ENCODE data around the gene HSPBAP1.
"Not testable (repeated sequence)": the region's sequence is repeated elsewhere in the genome, so short reads cannot be mapped to it uniquely, and the experiment has no call there.

HSPBAP1 gene

DNA sequence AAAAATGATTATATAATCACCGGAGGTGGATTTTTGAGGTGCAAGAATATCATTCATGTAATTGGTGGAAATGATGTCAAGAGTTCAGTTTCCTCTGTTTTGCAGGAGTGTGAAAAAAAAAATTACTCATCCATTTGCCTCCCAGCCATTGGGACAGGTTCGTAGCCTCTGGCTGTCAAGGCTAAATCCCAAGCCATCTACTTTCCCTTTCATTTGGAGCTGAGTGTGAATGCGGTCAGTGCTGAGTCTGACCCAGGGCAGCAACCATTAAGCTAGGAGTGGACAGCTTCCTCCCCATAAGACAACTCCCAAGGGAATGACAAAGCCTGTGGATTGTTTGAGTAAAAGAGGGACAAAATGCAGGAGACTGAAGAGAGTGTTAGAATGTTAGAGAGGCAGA, 79.4 kb downstream of the HSPBAP1 start:
- Mint-ChIP-seq H3K4me3 (no peak overlapping the region), H3K36me3 (ENCODE audit: low read depth) (peaks cover 99% of the 10 kb centered on the region), H3K4me1 (ENCODE audit: low read depth) (peaks cover 14% of the 10 kb centered on the region), H3K27ac (peak overlapping the region; percentile 16), H3K27me3 (no peaks in the 10 kb centered on the region), H3K9me3 (peaks cover 7% of the 10 kb centered on the region)
- intact Hi-C loops (cut with micrococcal nuclease), result no loop called here

DNA sequence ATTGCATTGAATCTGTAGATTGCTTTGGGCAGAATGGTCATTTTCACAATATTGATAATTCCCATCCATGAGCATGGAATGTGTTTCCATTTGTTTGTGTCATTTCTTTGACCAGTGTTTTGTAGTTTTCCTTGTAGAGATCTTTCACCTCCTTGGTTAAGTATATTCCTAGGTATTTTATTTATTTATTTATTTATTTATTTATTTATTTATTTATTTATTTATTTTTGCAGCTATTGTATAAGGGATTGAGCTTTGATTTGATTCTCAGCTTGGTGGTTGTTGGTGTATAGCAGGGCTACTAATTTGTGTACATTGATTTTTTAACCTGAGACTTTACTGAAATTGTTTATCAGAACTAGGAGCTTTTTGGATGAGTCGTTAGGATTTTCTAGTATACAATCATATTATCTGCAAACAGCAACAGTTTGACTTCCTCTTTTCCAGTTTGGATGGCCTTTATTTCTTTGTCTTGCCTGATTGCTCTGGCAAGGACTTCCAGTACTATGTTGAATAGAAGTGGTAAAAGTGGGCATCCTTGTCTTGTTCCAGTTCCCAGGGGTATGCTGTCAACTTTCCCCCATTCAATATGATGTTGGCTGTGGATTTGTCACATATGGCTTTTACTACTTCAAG, 82.9 kb downstream of the HSPBAP1 start:
- H3K9me3 Mint-ChIP-seq; H3K4me3 Mint-ChIP-seq; H3K27ac Mint-ChIP-seq; intact Hi-C loops (cut with micrococcal nuclease); H3K27me3 Mint-ChIP-seq; H3K4me1 Mint-ChIP-seq (ENCODE audit: low read depth): not testable (repeated sequence)
- H3K36me3 Mint-ChIP-seq (ENCODE audit: low read depth), result peaks cover 100% of the 10 kb centered on the region

DNA sequence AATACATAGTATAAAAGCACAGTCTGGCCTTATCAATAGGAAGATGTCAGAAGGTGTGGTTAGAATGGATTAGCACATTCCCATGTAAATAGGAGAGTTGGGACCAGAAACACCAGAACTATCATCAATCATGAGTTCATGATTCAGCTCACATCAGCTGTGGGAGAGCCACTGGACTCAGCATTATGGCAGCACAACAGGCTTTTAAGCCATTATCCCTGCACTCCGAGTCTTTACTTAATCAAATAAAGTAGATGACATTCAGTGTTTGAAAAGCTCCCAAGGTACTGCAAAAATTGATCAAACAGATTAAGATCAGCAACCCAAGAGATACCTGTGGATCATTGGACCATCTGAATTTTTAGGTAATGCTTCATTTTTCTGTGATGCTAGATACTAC, 88.3 kb downstream of the HSPBAP1 start:
- Mint-ChIP-seq H3K36me3 (ENCODE audit: low read depth) (peaks cover 98% of the 10 kb centered on the region), H3K27me3 (no peaks in the 10 kb centered on the region), H3K4me1 (ENCODE audit: low read depth) (peaks cover 2% of the 10 kb centered on the region), H3K27ac (no peak overlapping the region), H3K9me3 (peaks cover 3% of the 10 kb centered on the region), H3K4me3 (no peak overlapping the region)
- intact Hi-C loops (cut with micrococcal nuclease), result no loop called here

DNA sequence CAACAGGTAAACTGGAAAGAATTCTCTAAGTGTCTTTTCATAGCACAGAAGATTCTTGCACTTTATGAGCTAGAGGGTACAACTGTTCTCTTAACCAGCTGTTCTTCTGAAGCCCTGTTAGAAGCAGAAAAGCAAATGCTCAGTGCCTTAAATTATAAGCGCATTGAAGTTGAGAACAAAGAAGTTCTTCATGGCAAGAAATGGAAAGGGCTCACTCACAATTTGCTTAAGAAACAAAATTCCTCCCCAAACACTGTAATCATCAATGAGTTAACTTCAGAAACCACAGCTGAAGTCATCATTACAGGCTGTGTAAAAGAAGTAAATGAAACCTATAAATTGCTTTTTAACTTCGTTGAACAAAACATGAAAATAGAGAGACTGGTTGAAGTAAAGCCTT, 93.4 kb downstream of the HSPBAP1 start:
- no peak overlapping the region for H3K4me3 Mint-ChIP-seq
- peaks cover 98% of the 10 kb centered on the region for H3K36me3 Mint-ChIP-seq (ENCODE audit: low read depth)
- intact Hi-C loops (cut with micrococcal nuclease), result loop anchor here (5.0 kb wide), 1 partner anchor 243 kb away; no protein-coding TSS in a partner anchor
- H3K27ac Mint-ChIP-seq, result no peak overlapping the region
- no peaks in the 10 kb centered on the region for H3K9me3 Mint-ChIP-seq
- peaks cover 4% of the 10 kb centered on the region for H3K4me1 Mint-ChIP-seq (ENCODE audit: low read depth)
- H3K27me3 Mint-ChIP-seq, result no peaks in the 10 kb centered on the region

DNA sequence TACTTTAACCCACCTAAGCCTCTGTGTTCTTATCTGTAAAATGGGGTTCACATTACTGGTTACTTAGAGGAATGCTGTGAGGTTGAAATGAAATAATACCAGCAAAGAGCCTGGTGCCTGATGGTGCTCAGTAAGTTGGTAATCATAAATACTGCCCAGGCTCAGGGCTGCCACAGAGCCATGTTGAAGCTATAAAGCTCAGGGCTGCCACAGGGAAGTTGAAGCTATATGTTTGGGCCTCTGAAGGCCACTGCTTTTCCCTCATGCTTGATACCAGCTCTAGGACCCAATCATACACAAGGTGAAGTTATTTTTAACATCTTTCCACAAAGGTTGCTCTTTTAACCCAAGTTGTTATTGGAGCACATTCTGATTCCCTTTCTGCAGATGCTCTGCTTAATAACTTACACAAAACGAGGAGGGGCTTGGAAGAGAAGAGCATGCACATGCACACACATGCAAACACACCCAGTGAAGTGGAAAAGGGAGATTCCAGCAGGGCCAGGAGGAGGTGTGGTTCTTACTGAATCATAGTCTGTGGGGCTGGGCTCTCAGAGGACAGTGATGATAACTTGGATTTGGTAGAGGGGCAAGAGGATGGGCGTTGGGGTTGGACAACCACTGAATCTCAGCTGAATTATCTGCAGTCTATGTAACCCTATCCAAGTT, 95.5 kb downstream of the HSPBAP1 start:
- Mint-ChIP-seq H3K4me1 (ENCODE audit: low read depth) (peaks cover 8% of the 10 kb centered on the region), H3K9me3 (no peaks in the 10 kb centered on the region), H3K4me3 (no peak overlapping the region), H3K36me3 (ENCODE audit: low read depth) (peaks cover 98% of the 10 kb centered on the region), H3K27ac (no peak overlapping the region), H3K27me3 (no peaks in the 10 kb centered on the region)
- intact Hi-C loops (cut with micrococcal nuclease), result no loop called here

DNA sequence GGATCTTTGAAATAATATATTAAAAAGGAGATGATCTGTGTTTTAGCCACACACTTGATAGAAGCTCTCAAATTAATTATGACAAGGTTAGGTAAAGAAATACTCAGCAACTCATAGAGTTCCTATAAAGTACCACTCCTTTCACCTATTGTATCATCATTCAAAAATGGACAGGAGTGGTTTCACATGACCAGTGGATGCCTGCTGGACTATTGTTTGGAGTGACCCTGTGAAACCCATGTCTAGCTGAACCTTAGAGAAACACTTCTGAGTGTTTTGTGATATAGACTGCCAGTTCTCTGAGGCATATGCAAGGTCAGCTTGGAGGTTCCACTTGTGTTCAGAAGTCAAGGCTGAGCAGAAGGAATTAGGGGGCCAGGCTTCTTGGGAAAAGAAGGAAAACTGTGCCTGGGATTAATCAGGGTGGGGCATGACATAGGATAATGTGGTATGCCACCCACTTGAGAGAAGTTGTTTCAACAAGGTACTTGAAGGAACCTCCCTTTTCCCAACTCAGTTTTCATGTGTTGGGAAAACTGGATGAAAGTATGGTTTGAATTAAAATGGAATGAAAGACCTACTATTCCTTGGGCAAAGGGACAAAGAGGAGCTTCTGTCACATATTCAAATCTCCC, 97.6 kb downstream of the HSPBAP1 start:
- intact Hi-C loops (cut with micrococcal nuclease), result no loop called here
- no peaks in the 10 kb centered on the region for H3K9me3 Mint-ChIP-seq
- H3K4me1 Mint-ChIP-seq (ENCODE audit: low read depth), result peaks cover 8% of the 10 kb centered on the region
- peaks cover 92% of the 10 kb centered on the region for H3K36me3 Mint-ChIP-seq (ENCODE audit: low read depth)
- no peaks in the 10 kb centered on the region for H3K27me3 Mint-ChIP-seq
- H3K27ac Mint-ChIP-seq, result no peak overlapping the region
- no peak overlapping the region for H3K4me3 Mint-ChIP-seq

DNA sequence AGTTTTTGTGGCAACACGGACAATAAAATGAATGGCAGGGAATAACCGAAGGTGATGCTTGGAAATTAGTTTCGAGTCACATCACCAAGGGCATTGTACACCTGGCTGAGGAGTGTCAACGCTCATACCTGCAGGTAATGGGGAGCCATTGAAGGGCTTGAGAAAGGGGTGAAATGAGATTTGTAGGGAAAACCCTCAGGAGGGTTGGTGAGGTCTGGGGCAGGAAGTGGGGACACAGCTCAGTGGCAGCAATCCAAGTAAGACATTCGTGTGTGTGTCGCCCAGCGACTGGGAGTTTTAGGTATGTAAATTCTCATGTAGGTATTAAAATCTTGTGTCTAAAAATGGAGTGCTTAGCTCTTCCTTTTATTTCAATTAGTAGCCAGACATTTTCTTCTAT, 98.7 kb downstream of the HSPBAP1 start:
- Mint-ChIP-seq H3K27ac (no peak overlapping the region), H3K36me3 (ENCODE audit: low read depth) (peaks cover 81% of the 10 kb centered on the region), H3K9me3 (no peaks in the 10 kb centered on the region), H3K4me3 (no peak overlapping the region), H3K4me1 (ENCODE audit: low read depth) (peaks cover 8% of the 10 kb centered on the region), H3K27me3 (no peaks in the 10 kb centered on the region)
- intact Hi-C loops (cut with micrococcal nuclease), result no loop called here

DNA sequence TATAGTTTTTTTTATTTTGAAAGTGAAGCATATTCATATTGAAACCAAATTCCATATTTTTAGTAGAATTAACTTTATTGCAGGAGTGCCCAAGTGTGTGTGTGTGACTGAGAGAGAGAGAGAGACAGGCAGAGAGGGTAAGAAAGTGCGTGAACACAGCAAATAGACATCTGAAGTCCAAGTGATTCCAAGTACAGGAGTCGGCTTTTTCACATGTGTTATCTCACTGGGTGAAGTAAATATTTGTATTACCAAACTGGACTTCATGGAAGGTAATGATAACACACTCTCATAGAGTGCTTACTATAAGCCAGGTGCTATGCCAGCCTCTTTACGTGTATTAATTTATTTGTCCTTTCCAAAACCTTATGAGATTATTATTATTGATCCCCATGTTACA, 101.0 kb downstream of the HSPBAP1 start:
- peaks cover 4% of the 10 kb centered on the region for H3K4me1 Mint-ChIP-seq (ENCODE audit: low read depth)
- H3K9me3 Mint-ChIP-seq, result no peaks in the 10 kb centered on the region
- H3K27me3 Mint-ChIP-seq, result no peaks in the 10 kb centered on the region
- H3K27ac Mint-ChIP-seq, result no peak overlapping the region
- intact Hi-C loops (cut with micrococcal nuclease), result no loop called here
- H3K4me3 Mint-ChIP-seq, result no peak overlapping the region
- H3K36me3 Mint-ChIP-seq (ENCODE audit: low read depth), result peaks cover 59% of the 10 kb centered on the region

DNA sequence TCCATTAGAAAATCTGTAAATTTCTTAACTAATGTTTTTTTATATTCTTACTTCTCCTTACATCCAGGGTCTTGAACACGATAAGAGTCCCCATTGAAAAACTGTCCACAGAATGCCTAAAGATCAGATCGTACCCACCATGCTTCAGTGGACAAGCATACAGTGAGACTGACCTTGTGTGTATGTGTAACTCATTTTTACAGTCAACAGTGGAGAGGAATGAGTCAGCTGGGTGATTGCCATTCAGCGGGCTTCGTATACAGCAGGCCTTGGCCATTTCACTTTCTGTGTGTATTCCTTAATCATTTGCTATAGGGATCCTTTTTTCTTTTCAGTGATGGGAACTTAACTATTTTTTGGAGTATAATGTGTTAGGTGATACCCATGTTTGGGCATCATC, 102.4 kb downstream of the HSPBAP1 start:
- Mint-ChIP-seq H3K27me3 (no peaks in the 10 kb centered on the region), H3K4me1 (ENCODE audit: low read depth) (peaks cover 4% of the 10 kb centered on the region), H3K36me3 (ENCODE audit: low read depth) (peaks cover 44% of the 10 kb centered on the region)

DNA sequence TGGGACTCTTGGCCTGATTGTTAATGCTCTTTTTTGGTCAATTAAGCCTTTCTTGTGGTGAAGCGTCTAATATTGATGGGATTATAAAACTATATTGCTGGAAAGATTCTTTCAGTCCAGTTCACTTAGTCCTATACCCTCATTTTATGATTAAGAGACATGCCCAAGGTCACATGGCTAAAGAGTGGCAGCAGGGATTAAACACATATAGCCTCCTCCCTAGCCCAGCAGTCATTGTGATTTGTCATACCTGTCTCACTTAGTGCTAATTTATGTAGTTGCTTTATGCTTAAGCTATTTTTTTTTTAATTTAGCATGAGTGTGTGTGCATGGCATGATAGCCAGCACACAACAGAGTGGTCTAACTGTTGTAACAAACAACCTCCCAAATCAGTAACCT, 103.5 kb downstream of the HSPBAP1 start:
- intact Hi-C loops (cut with micrococcal nuclease), result no loop called here
- peaks cover 8% of the 10 kb centered on the region for H3K4me1 Mint-ChIP-seq (ENCODE audit: low read depth)
- no peaks in the 10 kb centered on the region for H3K9me3 Mint-ChIP-seq
- peaks cover 41% of the 10 kb centered on the region for H3K36me3 Mint-ChIP-seq (ENCODE audit: low read depth)
- no peak overlapping the region for H3K4me3 Mint-ChIP-seq
- no peaks in the 10 kb centered on the region for H3K27me3 Mint-ChIP-seq
- H3K27ac Mint-ChIP-seq, result no peak overlapping the region

More for the DNA sequence above, 102.4 kb downstream of the HSPBAP1 start:
- H3K4me3 Mint-ChIP-seq, result no peak overlapping the region
- intact Hi-C loops (cut with micrococcal nuclease), result no loop called here
- H3K27ac Mint-ChIP-seq, result no peak overlapping the region
- no peaks in the 10 kb centered on the region for H3K9me3 Mint-ChIP-seq
